Natural killer cell (primary cell): ENCODE results near the gene SMAD1. TPM values are rescaled to one million over a fixed set of nuclear protein-coding genes. Genes with fewer than 3 reads are reported as not detected.

Experiments used
- ATAC-seq, 3 donors: fragments of 150-1000 bp in 2 of 3; fragments of 200-7000 bp in 1 of 3; cut with Tn5 transposase; 1 replicate in 1 of 3; 2 replicates in 2 of 3; pipeline ENCODE4 v1.10.0; 2021; ENCODE audit warnings: mild to moderate bottlenecking in 2 of 3, moderate library complexity in 2 of 3
- DNase-seq, 2 donors: peaks; one replicate each; pipeline versions ENCODE4 v3.0.0 to v3.0.0-alpha.2; 2013 to 2021; ENCODE audit warnings: mixed read lengths in 1 of 2
- H3K27ac ChIP-seq: one replicate; pipeline ENCODE4 v1.5.1; 2013; ENCODE audit warnings: mild to moderate bottlenecking, low read length
- H3K27me3 ChIP-seq: one replicate; pipeline ENCODE4 v1.6.1; 2013; ENCODE audit warnings: low read length; ENCODE audit not compliant: control insufficient read depth, insufficient read depth
- H3K36me3 ChIP-seq: one replicate; pipeline ENCODE4 v1.6.1; 2013; ENCODE audit warnings: low read length; ENCODE audit not compliant: control insufficient read depth, insufficient read depth
- H3K4me1 ChIP-seq: one replicate; pipeline ENCODE4 v1.6.1; 2013; ENCODE audit warnings: low read length; ENCODE audit not compliant: control insufficient read depth, insufficient read depth
- H3K4me3 ChIP-seq: one replicate; pipeline ENCODE4 v1.5.1; 2013; ENCODE audit warnings: low read length
- H3K9me3 ChIP-seq: one replicate; pipeline ENCODE4 v1.6.1; 2013; ENCODE audit warnings: low read length; ENCODE audit not compliant: control insufficient read depth, insufficient read depth
- H3K27ac Mint-ChIP-seq, 2 donors: one replicate each; pipeline ENCODE4 v1.8.0; 2022; ENCODE audit warnings: mild to moderate bottlenecking in 2 of 2, mixed read lengths in 2 of 2, moderate library complexity in 1 of 2
- H3K27me3 Mint-ChIP-seq, 2 donors: one replicate each; pipeline ENCODE4 v1.8.0; 2022; ENCODE audit warnings: low read depth in 2 of 2, mixed read lengths in 2 of 2
- H3K36me3 Mint-ChIP-seq: one replicate; pipeline ENCODE4 v1.8.0; 2022; ENCODE audit warnings: mixed read lengths
- H3K4me1 Mint-ChIP-seq, 2 donors: one replicate each; pipeline ENCODE4 v1.8.0; 2022; ENCODE audit warnings: mixed read lengths in 2 of 2
- H3K4me3 Mint-ChIP-seq: one replicate; pipeline ENCODE4 v1.8.0; 2022; ENCODE audit warnings: mild to moderate bottlenecking, moderate library complexity, mixed read lengths
- H3K9me3 Mint-ChIP-seq, 2 donors: one replicate each; pipeline ENCODE4 v1.8.0; 2022; ENCODE audit warnings: mixed read lengths in 2 of 2
- WGBS: methylation state at CpG from one replicate; pipeline ENCODE4 v1.1.7; 2013; ENCODE audit warnings: missing lambda C conversion rate; ENCODE audit not compliant: insufficient coverage; 5-methylcytosine and 5-hydroxymethylcytosine counted together
- intact Hi-C: fragments of 100-400 bp; cut with micrococcal nuclease; formaldehyde crosslinking; loops from one replicate; pipeline ENCODE4 v1.14.2; 2022
- total RNA-seq, 4 donors: library from RNA; stranded (reverse); fragments of 120-200 nt in 1 of 4; gene quantifications; one replicate each; pipeline versions ENCODE4 v1.2.3 to v1.2.4, GENCODE V29; 2013 to 2022
- TF ChIP-seq, protein P1 (sequence below): fragments of 200-600 bp; IDR thresholded peaks from one replicate; pipeline ENCODE4 v1.8.0; 2022; ENCODE audit warnings: antibody characterized with exemption

The SMAD1 gene
- total RNA-seq, 3 donors from 2014 or later (not counting 1 experiment from before 2014, with no cell fraction given) = 2.2 to 12.8 (median 9.9) TPM

GRCh38 chr4:145557720-145558119 is 76.1 kb downstream of the SMAD1 start:
- Mint-ChIP-seq H3K9me3 (no peaks in the 10 kb centered on the region), H3K36me3 (no peaks in the 10 kb centered on the region), H3K4me1 (peaks cover 1 to 2% of the 10 kb centered on the region in 2 donors), H3K4me3 (no peak overlapping the region), H3K27ac (no peak overlapping the region), H3K27me3 (no peaks in the 10 kb centered on the region)
- no peaks in the 10 kb centered on the region for H3K36me3 ChIP-seq
- intact Hi-C loops = loop anchor here (1.0 to 5.0 kb wide), 3 partner anchors 75 to 1385 kb away; partner anchors contain the start of gene SMAD1
- H3K27me3 ChIP-seq = no peaks in the 10 kb centered on the region
- TF ChIP-seq, protein P1, sequence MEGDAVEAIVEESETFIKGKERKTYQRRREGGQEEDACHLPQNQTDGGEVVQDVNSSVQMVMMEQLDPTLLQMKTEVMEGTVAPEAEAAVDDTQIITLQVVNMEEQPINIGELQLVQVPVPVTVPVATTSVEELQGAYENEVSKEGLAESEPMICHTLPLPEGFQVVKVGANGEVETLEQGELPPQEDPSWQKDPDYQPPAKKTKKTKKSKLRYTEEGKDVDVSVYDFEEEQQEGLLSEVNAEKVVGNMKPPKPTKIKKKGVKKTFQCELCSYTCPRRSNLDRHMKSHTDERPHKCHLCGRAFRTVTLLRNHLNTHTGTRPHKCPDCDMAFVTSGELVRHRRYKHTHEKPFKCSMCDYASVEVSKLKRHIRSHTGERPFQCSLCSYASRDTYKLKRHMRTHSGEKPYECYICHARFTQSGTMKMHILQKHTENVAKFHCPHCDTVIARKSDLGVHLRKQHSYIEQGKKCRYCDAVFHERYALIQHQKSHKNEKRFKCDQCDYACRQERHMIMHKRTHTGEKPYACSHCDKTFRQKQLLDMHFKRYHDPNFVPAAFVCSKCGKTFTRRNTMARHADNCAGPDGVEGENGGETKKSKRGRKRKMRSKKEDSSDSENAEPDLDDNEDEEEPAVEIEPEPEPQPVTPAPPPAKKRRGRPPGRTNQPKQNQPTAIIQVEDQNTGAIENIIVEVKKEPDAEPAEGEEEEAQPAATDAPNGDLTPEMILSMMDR = peak; percentile 83
- H3K9me3 ChIP-seq = no peaks in the 10 kb centered on the region
- DNase-seq (peak; percentile 32 to 66), ATAC-seq (peak; percentile 84 to 94 (median 88))
- H3K4me1 ChIP-seq = no peaks in the 10 kb centered on the region
- H3K4me3 ChIP-seq = no peak overlapping the region
- no peak overlapping the region for H3K27ac ChIP-seq
- 27% methylated on average over 3 of the region's 3 CpGs for WGBS

DNA sequence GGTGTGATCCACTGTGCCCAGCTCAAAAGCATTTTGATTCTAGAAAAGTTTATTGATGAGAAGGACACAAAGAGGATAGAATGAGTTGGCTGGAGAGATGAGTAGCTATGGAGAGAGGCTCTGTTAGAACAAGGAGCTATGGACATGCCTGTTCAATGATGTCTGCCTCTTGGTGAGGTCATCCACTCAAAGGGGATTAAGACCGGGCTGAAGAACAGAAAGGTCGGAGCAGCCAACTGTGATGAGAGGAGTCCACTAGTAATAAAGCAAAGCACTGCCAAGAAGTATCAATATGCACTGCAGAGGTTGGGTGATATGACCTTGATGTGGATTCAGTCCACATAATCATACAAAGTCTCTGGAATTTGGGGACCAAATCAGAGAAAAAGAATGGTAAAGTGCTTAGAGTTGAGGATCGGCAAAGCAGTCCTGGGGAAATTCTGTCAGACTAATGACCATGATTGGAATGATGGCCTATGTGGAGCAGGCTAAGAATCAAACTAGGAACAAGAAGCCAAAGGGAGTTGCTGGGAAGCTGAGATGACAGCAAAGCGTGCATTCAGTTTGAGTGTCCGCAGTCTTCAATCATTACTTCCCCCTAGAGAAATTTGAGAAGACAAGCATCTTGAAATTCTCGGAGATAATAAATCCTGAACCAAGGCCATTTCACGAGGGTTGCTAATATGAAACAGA is 81.8 kb downstream of the SMAD1 start:
- Mint-ChIP-seq H3K27me3 (peaks cover 6 to 23% of the 10 kb centered on the region in 2 donors), H3K9me3 (no peaks in the 10 kb centered on the region), H3K4me1 (no peaks in the 10 kb centered on the region), H3K36me3 (no peaks in the 10 kb centered on the region), H3K27ac (no peak overlapping the region), H3K4me3 (no peak overlapping the region)
- Histone ChIP-seq H3K4me3 (no peak overlapping the region), H3K36me3 (no peaks in the 10 kb centered on the region), H3K27ac (no peak overlapping the region), H3K27me3 (peaks cover 3% of the 10 kb centered on the region), H3K9me3 (no peaks in the 10 kb centered on the region), H3K4me1 (no peaks in the 10 kb centered on the region)
- TF ChIP-seq, protein P1 = no peak
- ATAC-seq (no peak), DNase-seq (no peak)
- WGBS = 87% methylated on average over 7 of the region's 7 CpGs
- intact Hi-C loops = no loop called here

DNA sequence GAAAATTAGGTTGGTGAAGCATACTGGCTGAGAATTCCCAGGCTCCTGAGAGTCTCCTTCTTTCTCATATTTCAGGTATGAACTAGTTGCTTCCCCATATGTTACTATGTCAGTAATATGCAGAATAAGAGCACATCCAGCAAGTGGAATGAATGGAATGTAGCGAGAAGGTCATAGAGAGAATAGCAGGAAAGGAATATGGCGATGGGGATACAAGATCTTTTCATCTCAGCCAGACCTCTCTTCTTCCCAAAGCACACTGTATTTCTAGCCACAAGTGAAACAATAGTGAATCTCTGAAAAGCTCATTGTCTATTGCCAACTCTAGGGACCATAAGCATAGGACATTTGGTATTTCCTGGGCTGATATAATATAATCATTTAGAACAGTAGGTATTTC is 82.9 kb downstream of the SMAD1 start:
- H3K36me3 Mint-ChIP-seq = no peaks in the 10 kb centered on the region
- Histone ChIP-seq H3K4me3 (no peak overlapping the region), H3K27ac (no peak overlapping the region), H3K27me3 (peaks cover 3% of the 10 kb centered on the region), H3K9me3 (no peaks in the 10 kb centered on the region), H3K4me1 (no peaks in the 10 kb centered on the region), H3K36me3 (no peaks in the 10 kb centered on the region)
- H3K27me3 Mint-ChIP-seq = peaks cover 14 to 34% of the 10 kb centered on the region in 2 donors
- H3K4me1 Mint-ChIP-seq = no peaks in the 10 kb centered on the region
- intact Hi-C loops = no loop called here
- no CpG with 5 or more reads among the region's 2 CpGs for WGBS
- H3K4me3 Mint-ChIP-seq = no peak overlapping the region
- H3K27ac Mint-ChIP-seq = no peak overlapping the region
- peaks cover 0 to 2% of the 10 kb centered on the region in 2 donors for H3K9me3 Mint-ChIP-seq
- TF ChIP-seq, protein P1 = no peak
- DNase-seq (no peak), ATAC-seq (no peak)

DNA sequence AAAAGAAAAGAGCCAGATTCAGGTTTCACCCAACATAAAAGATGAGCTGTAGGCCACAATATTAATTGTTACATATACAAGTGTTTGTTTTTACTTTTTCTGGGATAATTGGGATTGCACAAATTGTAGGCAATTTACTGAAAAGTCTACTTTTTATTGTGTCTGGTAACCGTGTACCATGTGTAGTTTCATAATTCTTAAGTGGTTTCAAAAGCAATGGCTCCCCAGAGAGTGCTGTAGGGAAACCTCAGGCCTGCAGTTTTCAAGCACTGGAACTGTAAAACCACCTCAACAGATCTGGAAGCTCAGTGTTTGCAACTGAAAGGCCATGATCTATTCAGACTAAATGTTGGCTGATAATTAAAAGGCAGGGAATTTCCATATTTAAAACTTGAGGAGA is 83.7 kb downstream of the SMAD1 start:
- H3K27ac ChIP-seq = no peak overlapping the region
- no peaks in the 10 kb centered on the region for H3K4me1 ChIP-seq
- H3K27ac Mint-ChIP-seq = no peak overlapping the region
- peaks cover 3% of the 10 kb centered on the region for H3K27me3 ChIP-seq
- no peak for DNase-seq
- no peak overlapping the region for H3K4me3 Mint-ChIP-seq
- H3K36me3 ChIP-seq = no peaks in the 10 kb centered on the region
- no peak overlapping the region for H3K4me3 ChIP-seq
- H3K36me3 Mint-ChIP-seq = no peaks in the 10 kb centered on the region
- WGBS = 44% methylated on average over 1 of the region's 1 CpG
- H3K4me1 Mint-ChIP-seq = no peaks in the 10 kb centered on the region
- peaks cover 0 to 2% of the 10 kb centered on the region in 2 donors for H3K9me3 Mint-ChIP-seq
- ATAC-seq = no peak
- no peaks in the 10 kb centered on the region for H3K9me3 ChIP-seq
- TF ChIP-seq, protein P1 = no peak
- intact Hi-C loops = no loop called here
- peaks cover 14 to 42% of the 10 kb centered on the region in 2 donors for H3K27me3 Mint-ChIP-seq
